ENCODE data around the gene RXRA. TPM values are rescaled to one million over a fixed set of nuclear protein-coding genes. Genes with fewer than 3 reads are reported as not detected.

RXRA gene
- total and polyA plus RNA-seq, 2 of the 13 experiments (the other 11 are each of a cell fraction or from before 2014, with no cell fraction given): 18.9 to 29.2 TPM

DNA sequence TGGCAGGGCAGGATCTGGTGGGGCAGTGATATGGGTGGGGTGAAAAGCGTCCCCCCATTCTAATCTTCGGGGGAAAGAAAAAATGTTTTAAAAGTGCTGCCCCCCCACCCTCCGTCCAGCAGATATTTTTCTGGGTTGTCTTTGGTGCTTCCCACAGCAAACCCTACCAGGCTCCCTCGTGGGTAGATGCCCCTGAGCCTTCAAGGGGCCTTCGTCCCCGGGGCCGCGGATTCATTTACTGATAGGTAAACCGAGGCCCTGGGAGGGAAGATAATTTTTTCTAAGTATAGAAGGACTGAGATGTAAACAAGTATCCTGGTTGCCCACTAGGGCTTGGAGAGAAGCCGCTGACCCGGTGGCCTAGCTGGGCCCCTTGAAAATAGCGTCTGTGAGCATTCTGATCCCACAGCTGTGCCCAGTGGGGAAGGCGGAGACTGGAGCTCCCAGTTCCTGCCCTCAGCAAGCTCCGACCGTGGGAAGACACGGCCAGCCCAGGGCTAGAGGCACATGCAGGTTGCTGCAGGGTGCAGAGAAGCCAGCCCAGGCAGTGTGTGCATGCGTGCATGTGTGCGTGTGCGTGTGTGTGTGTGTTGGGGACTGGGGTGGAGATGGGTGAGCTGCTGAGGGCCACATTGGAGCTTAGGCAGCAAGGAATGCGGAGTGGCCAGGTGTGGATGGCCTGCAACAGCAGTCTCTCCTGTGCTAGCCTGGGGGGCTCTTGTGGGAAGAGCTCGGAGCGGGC lies 6.0 kb upstream of the RXRA start (continued):
- no peak for TF ChIP-seq SMAD1 (CRISPR knock-in tag; IDR thresholded peaks at IDR 0.05; ENCODE audit: borderline replicate concordance, low read depth)
- no peak for TF ChIP-seq HDAC2 (CRISPR knock-in tag; IDR thresholded peaks at IDR 0.05)
- no peak for TF ChIP-seq ZNF317 (CRISPR knock-in tag; IDR thresholded peaks at IDR 0.05)
- TF ChIP-seq ZNF235 (CRISPR knock-in tag; IDR thresholded peaks at IDR 0.05; ENCODE audit: borderline replicate concordance): no peak
- TF ChIP-seq, protein P1, sequence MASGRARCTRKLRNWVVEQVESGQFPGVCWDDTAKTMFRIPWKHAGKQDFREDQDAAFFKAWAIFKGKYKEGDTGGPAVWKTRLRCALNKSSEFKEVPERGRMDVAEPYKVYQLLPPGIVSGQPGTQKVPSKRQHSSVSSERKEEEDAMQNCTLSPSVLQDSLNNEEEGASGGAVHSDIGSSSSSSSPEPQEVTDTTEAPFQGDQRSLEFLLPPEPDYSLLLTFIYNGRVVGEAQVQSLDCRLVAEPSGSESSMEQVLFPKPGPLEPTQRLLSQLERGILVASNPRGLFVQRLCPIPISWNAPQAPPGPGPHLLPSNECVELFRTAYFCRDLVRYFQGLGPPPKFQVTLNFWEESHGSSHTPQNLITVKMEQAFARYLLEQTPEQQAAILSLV (CRISPR knock-in tag; IDR thresholded peaks at IDR 0.05; ENCODE audit: borderline replicate concordance): 0 out of 2 replicates have a peak, but pooled peaks have one; percentile 24
- TF ChIP-seq, protein P2, sequence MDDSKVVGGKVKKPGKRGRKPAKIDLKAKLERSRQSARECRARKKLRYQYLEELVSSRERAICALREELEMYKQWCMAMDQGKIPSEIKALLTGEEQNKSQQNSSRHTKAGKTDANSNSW (CRISPR knock-in tag; IDR thresholded peaks at IDR 0.05; ENCODE audit: borderline replicate concordance): no peak
- TF ChIP-seq, protein P3, sequence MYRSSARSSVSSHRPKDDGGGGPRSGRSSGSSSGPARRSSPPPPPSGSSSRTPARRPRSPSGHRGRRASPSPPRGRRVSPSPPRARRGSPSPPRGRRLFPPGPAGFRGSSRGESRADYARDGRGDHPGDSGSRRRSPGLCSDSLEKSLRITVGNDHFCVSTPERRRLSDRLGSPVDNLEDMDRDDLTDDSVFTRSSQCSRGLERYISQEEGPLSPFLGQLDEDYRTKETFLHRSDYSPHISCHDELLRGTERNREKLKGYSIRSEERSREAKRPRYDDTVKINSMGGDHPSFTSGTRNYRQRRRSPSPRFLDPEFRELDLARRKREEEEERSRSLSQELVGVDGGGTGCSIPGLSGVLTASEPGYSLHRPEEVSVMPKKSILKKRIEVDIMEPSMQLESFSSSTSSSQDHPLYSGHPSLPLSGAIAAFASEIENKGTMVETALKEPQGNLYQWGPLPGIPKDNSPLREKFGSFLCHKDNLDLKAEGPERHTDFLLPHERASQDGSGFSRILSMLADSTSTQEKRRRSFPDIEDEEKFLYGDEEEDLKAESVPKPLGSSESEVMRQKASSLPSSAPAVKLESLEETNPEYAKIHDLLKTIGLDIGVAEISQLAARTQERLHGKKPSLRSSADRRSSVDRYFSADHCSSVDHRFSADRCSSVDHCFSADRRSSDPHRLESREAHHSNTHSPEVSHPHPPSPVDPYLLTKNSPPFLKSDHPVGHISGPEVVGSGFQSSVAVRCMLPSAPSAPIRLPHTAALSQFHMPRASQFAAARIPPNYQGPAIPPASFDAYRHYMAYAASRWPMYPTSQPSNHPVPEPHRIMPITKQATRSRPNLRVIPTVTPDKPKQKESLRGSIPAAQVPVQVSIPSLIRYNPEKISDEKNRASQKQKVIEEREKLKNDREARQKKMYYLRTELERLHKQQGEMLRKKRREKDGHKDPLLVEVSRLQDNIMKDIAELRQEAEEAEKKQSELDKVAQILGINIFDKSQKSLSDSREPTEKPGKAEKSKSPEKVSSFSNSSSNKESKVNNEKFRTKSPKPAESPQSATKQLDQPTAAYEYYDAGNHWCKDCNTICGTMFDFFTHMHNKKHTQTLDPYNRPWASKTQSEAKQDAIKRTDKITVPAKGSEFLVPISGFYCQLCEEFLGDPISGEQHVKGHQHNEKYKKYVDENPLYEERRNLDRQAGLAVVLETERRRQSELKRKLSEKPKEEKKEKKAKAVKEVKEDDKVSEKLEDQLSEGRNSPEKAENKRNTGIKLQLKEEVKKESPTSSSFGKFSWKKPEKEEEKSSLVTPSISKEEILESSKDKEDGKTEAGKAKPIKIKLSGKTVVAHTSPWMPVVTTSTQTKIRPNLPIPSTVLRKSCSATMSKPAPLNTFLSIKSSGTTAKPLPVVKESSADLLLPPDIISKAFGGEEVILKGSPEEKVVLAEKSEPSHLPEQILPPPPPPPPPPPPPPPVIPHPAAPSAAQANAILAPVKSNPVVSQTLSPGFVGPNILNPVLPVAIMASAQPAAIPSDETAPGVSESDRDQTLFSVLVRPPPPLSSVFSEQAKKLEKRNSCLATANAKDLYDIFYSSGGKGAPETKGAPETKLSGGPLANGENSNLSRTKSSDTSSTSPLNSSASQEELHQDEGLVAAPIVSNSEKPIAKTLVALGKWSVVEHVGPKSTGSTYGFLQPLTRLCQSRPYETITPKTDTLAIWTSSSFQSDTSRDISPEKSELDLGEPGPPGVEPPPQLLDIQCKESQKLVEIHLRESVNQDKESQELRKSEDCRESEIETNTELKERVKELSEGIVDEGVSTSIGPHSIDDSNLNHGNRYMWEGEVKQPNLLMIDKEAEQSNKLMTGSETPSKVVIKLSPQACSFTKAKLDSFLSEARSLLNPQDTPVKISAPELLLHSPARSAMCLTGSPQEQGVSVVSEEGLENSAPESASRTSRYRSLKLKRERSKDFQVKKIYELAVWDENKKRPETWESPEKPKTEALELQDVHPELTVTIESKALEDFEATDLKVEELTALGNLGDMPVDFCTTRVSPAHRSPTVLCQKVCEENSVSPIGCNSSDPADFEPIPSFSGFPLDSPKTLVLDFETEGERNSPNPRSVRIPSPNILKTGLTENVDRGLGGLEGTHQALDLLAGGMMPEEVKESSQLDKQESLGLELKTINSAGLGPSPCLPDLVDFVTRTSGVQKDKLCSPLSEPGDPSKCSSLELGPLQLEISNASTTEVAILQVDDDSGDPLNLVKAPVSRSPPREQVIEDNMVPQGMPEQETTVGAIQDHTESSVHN (CRISPR knock-in tag; IDR thresholded peaks at IDR 0.05): 0 out of 2 replicates have a peak, but pooled peaks have one; percentile 11
- no peak for TF ChIP-seq ZNF878 (CRISPR knock-in tag; IDR thresholded peaks at IDR 0.05)
- TF ChIP-seq, protein P4, sequence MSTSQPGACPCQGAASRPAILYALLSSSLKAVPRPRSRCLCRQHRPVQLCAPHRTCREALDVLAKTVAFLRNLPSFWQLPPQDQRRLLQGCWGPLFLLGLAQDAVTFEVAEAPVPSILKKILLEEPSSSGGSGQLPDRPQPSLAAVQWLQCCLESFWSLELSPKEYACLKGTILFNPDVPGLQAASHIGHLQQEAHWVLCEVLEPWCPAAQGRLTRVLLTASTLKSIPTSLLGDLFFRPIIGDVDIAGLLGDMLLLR (CRISPR knock-in tag; IDR thresholded peaks at IDR 0.05): no peak
- TF ChIP-seq, protein P5, sequence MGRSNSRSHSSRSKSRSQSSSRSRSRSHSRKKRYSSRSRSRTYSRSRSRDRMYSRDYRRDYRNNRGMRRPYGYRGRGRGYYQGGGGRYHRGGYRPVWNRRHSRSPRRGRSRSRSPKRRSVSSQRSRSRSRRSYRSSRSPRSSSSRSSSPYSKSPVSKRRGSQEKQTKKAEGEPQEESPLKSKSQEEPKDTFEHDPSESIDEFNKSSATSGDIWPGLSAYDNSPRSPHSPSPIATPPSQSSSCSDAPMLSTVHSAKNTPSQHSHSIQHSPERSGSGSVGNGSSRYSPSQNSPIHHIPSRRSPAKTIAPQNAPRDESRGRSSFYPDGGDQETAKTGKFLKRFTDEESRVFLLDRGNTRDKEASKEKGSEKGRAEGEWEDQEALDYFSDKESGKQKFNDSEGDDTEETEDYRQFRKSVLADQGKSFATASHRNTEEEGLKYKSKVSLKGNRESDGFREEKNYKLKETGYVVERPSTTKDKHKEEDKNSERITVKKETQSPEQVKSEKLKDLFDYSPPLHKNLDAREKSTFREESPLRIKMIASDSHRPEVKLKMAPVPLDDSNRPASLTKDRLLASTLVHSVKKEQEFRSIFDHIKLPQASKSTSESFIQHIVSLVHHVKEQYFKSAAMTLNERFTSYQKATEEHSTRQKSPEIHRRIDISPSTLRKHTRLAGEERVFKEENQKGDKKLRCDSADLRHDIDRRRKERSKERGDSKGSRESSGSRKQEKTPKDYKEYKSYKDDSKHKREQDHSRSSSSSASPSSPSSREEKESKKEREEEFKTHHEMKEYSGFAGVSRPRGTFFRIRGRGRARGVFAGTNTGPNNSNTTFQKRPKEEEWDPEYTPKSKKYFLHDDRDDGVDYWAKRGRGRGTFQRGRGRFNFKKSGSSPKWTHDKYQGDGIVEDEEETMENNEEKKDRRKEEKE (IDR thresholded peaks at IDR 0.05): no peak
- no peak for TF ChIP-seq GATAD1 (CRISPR knock-in tag; IDR thresholded peaks at IDR 0.05)
- TF ChIP-seq ZNF737 (CRISPR knock-in tag; IDR thresholded peaks at IDR 0.05; ENCODE audit: borderline replicate concordance): no peak
- TF ChIP-seq ZNF20 (CRISPR knock-in tag; IDR thresholded peaks at IDR 0.05): no peak
- TF ChIP-seq SRSF1 (optimal IDR thresholded peaks at IDR 0.05; ENCODE audit: low read depth, low read length): no peak
